ENCODE results near the gene SYT4. TPM values are rescaled to one million over a fixed set of nuclear protein-coding genes. Genes with fewer than 3 reads are reported as not detected.

The SYT4 gene
- total and polyA plus RNA-seq, 8 donors, result 0.24 to 2.1 (median 0.95) TPM; not detected in 1

DNA sequence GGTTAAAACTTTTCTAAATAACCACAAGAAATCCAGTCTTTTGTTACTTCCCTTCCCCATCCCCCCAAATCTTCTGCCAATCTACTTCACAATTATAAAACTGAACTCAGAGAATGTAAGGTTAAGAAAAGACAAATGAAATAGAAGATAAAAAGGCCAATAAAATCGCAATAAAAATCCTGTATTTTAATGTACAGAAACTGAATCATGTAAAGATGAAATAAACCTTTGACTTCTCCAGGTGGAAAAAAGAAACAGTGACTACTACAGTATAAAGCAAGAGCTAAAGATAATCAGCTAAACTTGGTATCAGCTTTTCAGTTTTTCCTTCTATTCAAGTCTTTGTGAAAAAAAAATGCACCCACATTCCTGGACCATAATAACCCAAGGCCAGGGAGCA is 1.7 kb downstream of the SYT4 start:
- intact Hi-C loops (cut with DNase I), result no loop called here
- ATAC-seq, result no peak
- Histone ChIP-seq H3K4me3 (no peak overlapping the region), H3K27me3 (peaks cover 12 to 32% of the 10 kb centered on the region in 2 donors), H3K9me3 (no peaks in the 10 kb centered on the region), H3K4me1 (no peaks in the 10 kb centered on the region), H3K27ac (no peak overlapping the region), H3K36me3 (no peaks in the 10 kb centered on the region)
- TF ChIP-seq, protein P1, sequence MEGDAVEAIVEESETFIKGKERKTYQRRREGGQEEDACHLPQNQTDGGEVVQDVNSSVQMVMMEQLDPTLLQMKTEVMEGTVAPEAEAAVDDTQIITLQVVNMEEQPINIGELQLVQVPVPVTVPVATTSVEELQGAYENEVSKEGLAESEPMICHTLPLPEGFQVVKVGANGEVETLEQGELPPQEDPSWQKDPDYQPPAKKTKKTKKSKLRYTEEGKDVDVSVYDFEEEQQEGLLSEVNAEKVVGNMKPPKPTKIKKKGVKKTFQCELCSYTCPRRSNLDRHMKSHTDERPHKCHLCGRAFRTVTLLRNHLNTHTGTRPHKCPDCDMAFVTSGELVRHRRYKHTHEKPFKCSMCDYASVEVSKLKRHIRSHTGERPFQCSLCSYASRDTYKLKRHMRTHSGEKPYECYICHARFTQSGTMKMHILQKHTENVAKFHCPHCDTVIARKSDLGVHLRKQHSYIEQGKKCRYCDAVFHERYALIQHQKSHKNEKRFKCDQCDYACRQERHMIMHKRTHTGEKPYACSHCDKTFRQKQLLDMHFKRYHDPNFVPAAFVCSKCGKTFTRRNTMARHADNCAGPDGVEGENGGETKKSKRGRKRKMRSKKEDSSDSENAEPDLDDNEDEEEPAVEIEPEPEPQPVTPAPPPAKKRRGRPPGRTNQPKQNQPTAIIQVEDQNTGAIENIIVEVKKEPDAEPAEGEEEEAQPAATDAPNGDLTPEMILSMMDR (IDR thresholded peaks at IDR 0.05), result no peak
- no peak for DNase-seq

DNA sequence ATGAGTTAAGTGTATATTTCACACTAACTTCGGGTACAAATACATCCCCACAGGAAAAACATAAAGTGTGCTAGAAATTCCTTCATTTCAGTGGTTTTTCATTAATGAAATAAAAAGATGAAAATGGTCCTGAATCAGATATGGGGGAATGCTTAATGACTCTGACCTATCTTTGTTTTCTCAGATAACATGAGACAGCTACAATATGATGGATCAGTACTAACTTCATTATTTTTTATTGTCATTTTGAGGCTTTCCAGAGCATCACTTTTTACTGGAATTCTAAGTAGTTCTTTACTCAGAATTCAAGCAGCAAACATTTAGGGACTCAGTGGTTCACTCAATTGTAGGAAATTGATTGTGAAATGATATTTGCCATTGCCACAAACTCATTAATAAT is 2.8 kb downstream of the SYT4 start:
- H3K4me3 ChIP-seq, result no peak overlapping the region
- no peaks in the 10 kb centered on the region for H3K9me3 ChIP-seq
- no peak for DNase-seq
- no peaks in the 10 kb centered on the region for H3K4me1 ChIP-seq
- H3K27me3 ChIP-seq, result peaks cover 12 to 32% of the 10 kb centered on the region in 2 donors
- H3K27ac ChIP-seq, result no peak overlapping the region
- H3K36me3 ChIP-seq, result no peaks in the 10 kb centered on the region
- TF ChIP-seq, protein P1 (IDR thresholded peaks at IDR 0.05), result no peak
- intact Hi-C loops (cut with DNase I), result no loop called here
- ATAC-seq, result no peak

DNA sequence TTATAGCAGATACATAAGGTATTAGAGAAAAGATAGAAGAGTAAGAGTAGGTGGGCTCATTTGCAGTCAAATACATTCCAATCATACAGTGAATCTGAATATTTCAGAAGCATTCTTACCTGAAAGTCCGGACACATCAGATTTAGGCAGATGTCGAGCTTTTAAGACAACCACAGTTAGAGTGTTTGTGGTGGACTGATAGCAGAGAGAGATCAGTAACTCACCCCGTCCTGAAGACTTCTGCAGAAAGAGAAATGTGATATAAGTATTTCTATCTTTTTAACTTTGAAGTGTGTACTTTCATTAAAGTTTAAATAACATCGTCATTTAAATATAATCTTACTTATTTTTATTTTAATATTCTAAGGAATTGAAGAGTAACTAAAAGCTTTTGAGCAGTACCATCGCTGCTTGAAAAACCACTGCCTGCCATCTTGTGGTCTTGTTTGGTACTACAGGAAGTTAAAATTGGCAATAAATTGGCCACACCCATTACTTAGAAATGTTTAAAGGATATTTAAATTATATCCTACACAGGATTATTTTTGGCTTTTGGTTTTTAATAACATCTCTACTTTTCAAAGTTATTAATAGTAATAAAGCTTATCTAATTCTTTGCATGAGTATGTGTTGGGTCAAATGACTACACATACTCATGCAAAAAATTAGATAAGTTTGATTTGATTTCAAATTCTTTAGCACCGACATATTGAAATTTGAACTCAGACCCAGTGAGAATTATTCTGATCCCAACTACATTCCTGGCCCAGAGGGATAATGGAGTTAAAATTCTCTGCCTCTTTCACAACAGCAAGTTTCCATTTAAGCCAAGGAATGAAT is 5.5 kb downstream of the SYT4 start:
- TF ChIP-seq, protein P1 (IDR thresholded peaks at IDR 0.05), result peak; percentile 68 to 72
- Histone ChIP-seq H3K9me3 (no peaks in the 10 kb centered on the region), H3K36me3 (no peaks in the 10 kb centered on the region), H3K27ac (no peak overlapping the region), H3K4me3 (no peak overlapping the region), H3K27me3 (peaks cover 3 to 10% of the 10 kb centered on the region in 2 donors), H3K4me1 (no peaks in the 10 kb centered on the region)
- DNase-seq, result peak in 2 of 4 donors; percentile 18 to 35
- intact Hi-C loops (cut with DNase I), result no loop called here
- ATAC-seq, result peak; percentile 70

DNA sequence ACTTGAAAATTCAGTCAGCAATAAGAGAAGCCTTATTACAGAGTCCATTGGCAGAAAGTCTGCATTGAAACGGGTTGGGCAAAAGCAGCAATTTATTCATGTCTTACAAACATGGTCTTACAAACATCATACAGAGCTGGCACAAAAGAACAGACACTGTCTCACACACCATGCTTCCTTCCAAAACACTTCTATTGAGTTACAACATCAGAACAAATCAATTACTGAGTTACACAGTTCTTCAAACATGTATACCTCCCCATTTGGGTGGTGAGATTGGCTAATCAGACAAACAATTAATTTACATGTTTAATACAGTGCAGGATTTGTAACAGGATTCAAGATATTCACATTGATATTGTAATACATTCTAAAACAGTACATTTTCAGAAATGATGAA is 9.5 kb downstream of the SYT4 start:
- TF ChIP-seq, protein P1 (IDR thresholded peaks at IDR 0.05), result no peak

DNA sequence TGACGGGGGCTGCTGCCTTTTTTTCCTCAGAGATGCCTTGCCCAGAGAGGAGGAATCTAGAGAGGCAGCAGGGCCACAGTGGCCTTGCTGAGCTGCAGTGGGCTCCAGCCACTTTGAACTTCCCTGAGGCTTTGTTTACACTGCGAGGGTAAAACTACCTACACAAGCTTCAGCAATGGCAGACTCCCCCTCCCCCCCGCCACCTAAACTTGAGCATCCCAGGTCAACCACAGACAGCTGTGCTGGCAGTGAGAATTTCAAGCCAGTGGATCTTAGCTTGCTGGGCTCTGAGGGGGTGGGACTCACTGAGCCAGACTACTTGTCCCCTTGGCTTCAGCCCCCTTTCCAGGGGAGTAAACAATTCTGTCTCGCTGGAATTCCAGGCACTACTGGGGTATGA is 11.8 kb downstream of the SYT4 start:
- Histone ChIP-seq H3K4me1 (no peaks in the 10 kb centered on the region), H3K4me3 (no peak overlapping the region), H3K27me3 (no peaks in the 10 kb centered on the region), H3K36me3 (no peaks in the 10 kb centered on the region), H3K27ac (no peak overlapping the region), H3K9me3 (peaks cover 0 to 9% of the 10 kb centered on the region in 2 donors)
- intact Hi-C loops (cut with DNase I), result loop anchor here in 1 of 2 donors (5.0 kb wide), 1 partner anchor 668 kb away; no protein-coding TSS in a partner anchor
- TF ChIP-seq, protein P1 (IDR thresholded peaks at IDR 0.05), result no peak
- peak in 1 of 4 donors; percentile 8 for DNase-seq
- ATAC-seq, result no peak

More for the DNA sequence above, 9.5 kb downstream of the SYT4 start:
- DNase-seq (no peak), ATAC-seq (no peak)
- Histone ChIP-seq H3K4me3 (no peak overlapping the region), H3K36me3 (no peaks in the 10 kb centered on the region), H3K4me1 (no peaks in the 10 kb centered on the region), H3K9me3 (no peaks in the 10 kb centered on the region), H3K27ac (no peak overlapping the region), H3K27me3 (no peaks in the 10 kb centered on the region)
- intact Hi-C loops (cut with DNase I), result loop anchor here in 1 of 2 donors (5.0 kb wide), 1 partner anchor 671 kb away; no protein-coding TSS in a partner anchor

All from left lung (tissue), 10 donors.